Measurements from ENCODE around the gene SACM1L.
"Not testable (repeated sequence)": the region's sequence is repeated elsewhere in the genome, so short reads cannot be mapped to it uniquely, and the experiment has no call there.

Gene SACM1L

DNA sequence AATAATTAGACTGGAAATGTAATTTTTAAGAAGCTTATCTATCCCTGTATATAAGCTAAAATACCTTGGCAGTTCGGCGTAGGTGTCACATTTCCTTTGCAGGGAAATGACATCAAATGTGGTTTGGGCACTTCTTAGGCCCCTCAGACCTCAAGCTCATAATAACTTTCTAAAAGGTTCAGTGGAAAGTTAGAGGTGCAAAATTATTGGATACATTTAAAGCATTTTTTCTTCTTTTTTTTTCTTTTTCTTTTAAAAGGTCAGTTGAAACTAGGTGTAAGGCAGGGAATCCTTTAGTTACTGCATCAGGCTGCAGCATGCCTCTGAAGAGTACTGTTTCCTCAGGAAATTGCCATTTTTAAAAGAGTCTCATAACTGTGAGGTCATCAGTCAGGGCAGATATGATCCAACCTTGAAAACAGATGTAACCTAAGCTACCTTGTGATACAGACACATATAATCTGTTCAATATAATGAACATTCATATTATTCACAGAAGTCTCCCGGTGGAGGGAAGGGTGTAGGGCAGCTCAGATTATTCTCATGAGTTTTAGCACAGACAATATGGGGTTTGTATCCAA lies 4.8 kb downstream of the SACM1L start:
- DNase-seq = peak; percentile 73 to 83

DNA sequence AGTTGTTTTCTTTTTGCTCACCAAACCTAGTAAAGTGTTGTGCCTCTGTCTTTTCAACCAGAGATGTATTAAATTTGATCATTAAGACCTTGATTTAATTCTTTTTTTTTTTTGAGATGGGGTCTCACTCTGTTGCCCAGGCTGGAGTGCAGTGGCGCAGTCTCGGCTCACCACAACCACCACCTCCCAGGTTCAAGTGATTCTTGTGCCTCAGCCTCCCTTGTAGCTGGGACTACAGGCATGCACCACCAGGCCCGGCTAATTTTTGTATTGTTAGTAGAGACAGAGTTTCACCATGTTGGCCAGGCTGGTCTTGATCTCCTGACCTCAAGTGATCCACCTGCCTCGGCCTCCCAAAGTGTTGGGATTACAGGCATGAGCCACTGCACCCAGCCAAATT lies 6.0 kb downstream of the SACM1L start:
- DNase-seq = not testable (repeated sequence)

- no peak for DNase-seq
Measured at GRCh38 chr3:45700570-45701073, 11.4 kb downstream of the SACM1L start.

DNA sequence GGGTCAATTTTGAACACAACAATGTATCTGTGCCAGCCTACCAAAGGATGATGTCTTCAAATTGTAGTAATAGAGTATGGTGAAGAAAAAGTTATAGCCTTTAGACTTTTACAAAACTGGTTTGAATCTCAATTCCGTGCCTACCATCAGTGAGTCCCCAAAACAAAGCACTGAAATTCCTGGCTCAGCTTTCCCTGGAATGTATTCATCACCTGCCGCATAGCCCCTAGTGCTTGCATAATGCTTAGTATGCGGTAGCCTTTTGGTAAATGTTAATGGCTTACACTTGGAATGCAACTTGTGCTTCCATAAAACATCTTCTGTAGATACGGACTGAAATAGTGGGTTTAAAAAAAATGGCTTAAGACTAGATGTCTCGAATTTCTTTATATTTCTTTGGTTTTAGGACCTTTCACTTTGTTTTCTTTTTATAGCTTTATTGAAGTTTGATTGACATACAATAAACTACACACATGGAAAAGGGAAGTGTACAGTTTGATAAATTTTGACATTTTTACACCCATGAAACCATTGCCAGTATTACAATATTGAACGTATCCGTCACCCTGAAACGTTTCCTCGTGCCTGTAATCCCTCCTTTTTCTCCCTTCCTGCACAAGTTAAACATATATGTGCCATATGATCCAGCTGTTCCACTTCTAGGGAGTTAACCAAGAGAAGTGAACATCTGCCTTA lies 12.1 kb downstream of the SACM1L start:
- DNase-seq = no peak

- no peak for DNase-seq
Measured at GRCh38 chr3:45704301-45704943, 15.2 kb downstream of the SACM1L start.

DNA sequence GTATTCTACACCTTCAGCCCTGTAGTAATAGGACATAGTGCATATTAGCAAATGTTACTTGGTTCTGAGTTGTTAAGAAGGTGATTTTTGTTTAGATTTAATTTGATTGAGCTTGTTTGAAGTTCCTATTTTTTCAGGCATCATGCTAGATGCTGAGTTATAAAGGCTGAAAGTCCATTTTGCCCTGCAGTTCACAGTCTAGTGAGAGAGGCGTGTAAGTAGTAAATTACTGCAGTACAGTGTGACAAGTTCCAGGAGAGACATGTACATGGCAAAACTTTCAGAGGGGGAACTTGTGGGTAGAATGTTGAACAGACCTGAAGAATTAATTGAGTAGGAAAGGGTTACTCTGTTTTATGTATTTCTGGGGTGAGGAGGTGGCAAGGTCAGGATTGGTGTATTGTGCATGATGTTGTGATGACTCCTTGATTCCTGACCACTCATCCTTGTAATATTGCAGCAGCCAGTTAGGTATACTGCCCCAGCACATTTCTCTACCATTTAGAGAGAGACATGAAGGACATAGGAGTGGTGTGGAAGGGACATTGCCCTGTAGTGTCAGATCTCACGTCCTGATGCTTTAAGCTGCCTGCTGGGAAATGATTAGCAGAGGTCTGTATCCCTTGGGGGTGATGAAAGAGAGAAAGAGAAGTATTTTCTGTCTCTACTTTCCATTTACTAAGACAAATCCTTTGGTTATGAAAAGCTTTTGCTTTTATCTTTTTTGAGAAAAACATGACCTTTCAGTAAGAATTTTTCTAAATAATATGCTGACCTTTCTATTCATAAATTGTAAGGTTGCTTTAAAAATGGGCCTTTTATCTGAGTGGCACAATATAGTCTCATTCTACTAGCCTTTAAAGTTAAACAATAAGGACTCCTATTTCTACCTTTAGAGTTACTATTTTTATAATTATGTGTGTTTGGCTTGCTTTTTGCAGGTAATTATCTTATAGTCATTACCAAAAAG lies 16.9 kb downstream of the SACM1L start:
- DNase-seq = no peak

GRCh38 chr3:45711931-45712330 lies 22.7 kb downstream of the SACM1L start:
- no peak for DNase-seq

DNA sequence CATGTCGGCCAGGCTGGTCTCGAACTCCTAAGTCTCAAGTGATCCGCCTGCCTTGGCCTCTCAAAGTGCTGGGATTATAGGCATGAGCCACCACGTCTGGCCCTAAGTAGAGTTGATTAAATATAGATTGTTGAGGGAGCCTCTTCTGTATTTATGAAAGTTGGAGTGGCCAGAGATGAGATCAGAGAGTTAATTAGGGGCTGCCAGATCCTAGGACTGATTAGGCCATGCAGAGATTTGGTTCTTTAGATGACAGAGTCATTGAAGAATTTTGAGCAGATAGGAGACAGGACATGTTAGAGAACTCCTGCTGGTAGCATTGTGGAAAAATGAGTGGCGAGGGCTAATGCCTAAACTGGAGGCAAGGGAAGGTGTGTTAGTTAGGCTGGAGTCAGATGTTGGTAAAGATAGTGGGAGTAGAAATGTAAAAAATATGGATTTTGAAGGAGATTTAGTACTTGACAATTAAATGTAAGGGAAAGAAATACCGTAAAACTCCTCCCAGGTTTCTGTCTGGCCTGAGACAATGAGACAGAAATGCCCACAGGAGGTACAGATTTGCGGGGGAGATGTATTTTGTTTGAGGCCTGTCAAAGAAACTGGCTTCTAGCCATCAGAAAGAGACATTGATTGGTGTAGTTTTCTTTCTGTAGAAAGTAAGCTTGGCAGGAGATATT lies 23.4 kb downstream of the SACM1L start:
- no peak for DNase-seq

DNA sequence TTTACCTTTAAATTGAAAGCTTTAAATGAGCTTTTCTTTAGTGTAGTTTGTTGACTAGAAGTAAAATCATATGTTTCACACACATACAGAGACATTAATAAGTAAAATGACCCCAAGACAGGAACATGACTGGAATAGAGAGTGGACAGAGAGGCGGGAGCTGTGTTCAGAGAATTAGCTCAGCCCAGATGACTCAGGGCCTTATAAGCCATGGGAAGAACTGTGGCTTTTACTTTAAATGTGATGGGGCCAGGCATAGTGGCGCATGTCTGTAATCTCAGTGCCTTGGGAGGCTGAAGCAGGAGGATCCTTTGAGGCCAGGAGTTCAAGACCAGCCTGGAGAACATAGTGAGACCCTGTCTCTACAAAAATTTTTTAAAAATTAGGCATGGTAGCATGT lies 26.7 kb downstream of the SACM1L start:
- no peak for DNase-seq

- no peak for DNase-seq
Measured at GRCh38 chr3:45716790-45717336, 27.7 kb downstream of the SACM1L start.

DNA sequence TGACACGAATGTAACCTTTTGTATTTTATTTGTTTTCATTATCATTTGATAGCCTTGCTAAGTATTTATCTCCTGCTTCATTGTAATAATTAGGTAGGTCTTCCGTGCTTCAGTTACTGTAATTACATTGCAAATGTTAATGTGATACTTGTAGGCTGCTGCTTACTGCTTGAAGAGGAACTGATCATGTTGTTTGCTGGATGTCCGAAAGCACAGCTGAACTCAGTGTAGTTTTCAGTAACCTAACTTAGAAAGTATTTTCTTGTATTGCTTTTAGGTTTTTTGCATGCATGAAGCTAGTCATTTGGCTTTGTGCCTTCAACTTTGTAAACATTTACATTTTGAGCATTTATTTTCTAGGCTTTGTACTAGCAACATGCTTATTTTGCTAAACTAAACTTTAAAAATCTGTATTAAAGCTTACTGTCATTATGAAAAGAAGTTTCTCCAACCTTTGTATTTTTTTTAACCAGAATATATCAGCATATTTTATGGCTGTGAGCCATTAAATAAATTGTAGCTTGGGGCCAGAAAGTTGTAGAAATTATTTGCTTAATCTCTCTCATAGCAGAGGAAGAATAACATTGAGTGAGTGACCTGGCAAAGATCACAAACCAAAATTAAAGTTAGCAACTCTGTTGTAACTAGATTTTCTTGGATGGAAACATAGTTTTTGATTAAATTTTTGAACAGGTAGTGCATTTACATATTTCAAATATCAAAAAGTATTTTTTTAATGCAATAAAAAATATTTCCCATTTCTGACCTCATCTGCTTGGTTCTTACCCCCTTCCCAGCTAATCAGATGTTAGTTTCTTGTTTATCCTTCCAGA lies 30.7 kb downstream of the SACM1L start:
- DNase-seq = no peak

DNA sequence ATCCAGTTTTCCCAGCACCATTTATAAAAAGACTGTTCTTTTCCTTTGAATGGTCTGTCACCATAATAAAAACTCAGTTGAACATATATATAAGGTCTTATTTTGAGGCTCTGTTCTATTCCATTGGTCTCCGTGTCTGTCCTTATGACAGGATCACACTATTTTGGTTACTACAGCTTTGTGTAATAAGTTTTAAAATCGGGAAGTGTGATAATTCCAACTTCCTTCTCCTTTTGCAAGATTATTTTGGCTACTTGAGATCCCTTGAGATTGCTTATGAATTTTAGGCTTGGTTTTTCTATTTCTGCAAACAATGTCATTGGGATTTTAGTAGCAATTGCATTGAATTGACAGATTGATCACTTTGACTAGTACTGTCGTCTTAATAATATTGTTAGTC lies 35.7 kb downstream of the SACM1L start:
- peak in 1 of 2 donors; percentile 5 for DNase-seq

- DNase-seq = no peak
Measured at GRCh38 chr3:45729614-45730013, 40.4 kb downstream of the SACM1L start.

DNA sequence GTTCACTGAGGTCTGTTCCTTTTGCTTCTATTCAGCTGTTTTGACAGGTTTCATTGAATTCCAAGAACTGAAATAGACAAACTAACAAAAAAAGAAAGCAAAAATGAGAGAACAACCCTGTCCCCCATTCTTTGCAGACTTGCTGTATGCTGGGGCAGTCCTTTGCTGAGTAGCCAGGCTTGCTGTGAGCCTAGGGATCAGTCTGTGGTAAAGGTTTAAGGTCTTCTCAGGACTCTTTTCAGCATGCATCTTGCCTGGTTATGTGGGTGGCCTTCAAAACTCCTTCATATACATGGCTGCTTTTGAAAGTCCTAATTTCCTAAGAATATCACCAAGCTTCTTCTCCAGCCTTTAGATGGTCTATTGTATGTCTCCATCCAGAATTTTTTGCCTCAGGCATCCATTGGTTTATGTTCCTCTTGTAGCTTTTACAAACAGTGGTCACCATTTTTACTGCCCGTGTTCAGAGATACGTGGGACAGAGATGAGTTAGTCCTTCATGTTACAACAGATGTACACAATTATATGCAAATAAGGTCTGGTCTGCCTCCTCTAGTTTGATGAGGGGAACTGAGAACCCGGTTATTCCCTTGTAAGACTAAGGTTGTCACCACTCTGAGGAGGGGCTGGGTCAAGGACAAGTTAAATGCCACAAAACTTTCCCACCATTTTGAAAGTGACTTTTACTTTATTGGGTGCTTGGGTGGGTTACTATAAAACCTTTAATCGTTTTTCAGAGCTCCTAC lies 41.4 kb downstream of the SACM1L start:
- DNase-seq = no peak

DNA sequence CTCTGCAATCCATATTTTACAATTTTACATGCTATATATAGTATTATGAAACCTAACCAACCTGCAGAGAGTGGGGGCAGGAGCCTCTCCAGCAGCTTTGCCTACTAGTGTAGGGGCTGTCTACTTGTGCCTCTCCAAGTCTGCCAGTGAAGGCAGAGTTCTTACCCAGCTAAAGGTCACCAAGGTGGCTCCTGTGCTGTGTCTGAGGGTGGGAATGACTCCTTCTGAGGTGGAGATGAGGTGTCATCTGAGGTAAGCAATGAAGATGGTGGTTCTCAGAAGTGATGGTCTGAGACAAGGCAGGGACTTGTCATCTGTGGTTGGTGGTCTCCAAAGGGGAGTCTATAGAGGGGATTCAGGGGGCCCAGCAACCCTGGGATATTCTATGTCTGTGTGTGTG lies 47.5 kb downstream of the SACM1L start:
- no peak for DNase-seq

GRCh38 chr3:45737234-45737633 lies 48.0 kb downstream of the SACM1L start:
- DNase-seq = no peak

DNA sequence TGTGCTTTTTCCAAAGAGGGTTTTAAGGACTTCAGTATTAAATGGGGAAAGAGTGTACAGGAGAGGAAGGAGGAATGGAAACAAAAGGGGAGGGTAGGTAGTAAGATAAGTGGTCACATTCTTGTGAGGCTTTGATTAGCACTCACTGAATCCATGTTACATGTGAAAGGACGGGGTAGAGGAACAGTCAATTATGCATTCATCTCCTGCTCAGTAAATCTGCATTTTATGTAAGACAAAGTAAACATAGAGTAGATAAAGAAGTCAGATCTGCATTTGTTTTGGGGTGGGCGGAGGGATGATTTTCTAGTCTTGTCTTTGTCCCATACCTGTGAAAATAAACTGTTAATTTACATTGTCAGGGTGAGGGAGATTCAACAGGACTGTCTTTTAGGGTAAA lies 50.8 kb downstream of the SACM1L start:
- no peak for DNase-seq

- no peak for DNase-seq
Measured at GRCh38 chr3:45741247-45741646, 52.1 kb downstream of the SACM1L start.

DNA sequence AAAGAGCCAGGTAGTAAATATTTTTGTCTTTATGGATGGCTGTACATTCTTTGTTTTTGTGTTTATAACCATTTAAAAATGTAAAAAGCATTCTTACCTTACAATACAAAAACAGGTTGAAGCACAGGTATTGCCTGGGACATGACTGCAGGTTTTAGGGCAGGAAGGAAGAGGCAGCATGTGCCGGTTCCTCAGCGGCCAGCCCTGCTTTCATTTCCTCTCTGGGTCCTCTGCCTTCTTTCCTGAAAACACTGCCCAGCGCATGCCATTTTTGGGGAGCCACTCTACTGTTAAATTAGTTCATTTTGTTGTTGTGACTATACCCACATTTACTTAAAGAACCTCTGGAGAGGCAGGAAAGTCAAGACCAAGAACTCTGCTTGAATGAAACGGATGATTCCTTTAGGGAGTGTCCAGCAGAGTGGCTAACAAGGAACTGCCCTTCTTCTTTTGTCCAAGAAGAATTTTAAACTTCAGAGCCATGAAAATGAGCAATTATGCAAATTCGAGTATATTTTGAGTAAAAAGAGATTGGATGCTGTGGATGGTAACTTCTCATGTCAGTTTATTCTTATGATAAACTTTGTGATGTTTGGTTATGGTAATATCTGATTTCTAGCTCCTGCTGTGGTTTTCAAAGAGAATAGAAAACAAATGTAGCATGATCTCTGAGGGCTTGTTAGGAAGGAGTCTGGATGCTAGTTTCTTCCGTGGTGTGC lies 52.7 kb downstream of the SACM1L start:
- DNase-seq = no peak
